Endothelial cell of hepatic sinusoid (primary cell): ENCODE data around the gene LRP2.
"Not testable (repeated sequence)": the region's sequence is repeated elsewhere in the genome, so short reads cannot be mapped to it uniquely, and the experiment has no call there.

Source experiments
- in situ Hi-C: cut with HindIII; loops from 2 replicates; pipeline ENCODE4 v1.10.0; 2017; ENCODE audit warnings: low sequenced_read_pairs

Gene LRP2

GRCh38 chr2:169348321-169349024 is 13.9 kb downstream of the LRP2 start:
- in situ Hi-C loops, result no loop called here

- in situ Hi-C loops, result no loop called here
These were observed 16.6 kb downstream of the LRP2 start for GRCh38 chr2:169345486-169346437.

GRCh38 chr2:169344736-169345485 is 17.4 kb downstream of the LRP2 start:
- in situ Hi-C loops, result no loop called here

- in situ Hi-C loops, result no loop called here
These were observed 19.1 kb downstream of the LRP2 start for GRCh38 chr2:169343202-169343601.

GRCh38 chr2:169339657-169340056 is 22.7 kb downstream of the LRP2 start:
- in situ Hi-C loops, result no loop called here

- in situ Hi-C loops, result no loop called here
These were observed 25.6 kb downstream of the LRP2 start for GRCh38 chr2:169336695-169337094.

GRCh38 chr2:169330555-169331198 is 31.7 kb downstream of the LRP2 start:
- in situ Hi-C loops, result no loop called here

GRCh38 chr2:169329688-169330554 is 32.4 kb downstream of the LRP2 start:
- in situ Hi-C loops, result no loop called here

GRCh38 chr2:169328785-169329184 is 33.5 kb downstream of the LRP2 start:
- in situ Hi-C loops, result no loop called here

GRCh38 chr2:169327837-169328236 is 34.5 kb downstream of the LRP2 start:
- in situ Hi-C loops, result not testable (repeated sequence)

- in situ Hi-C loops, result not testable (repeated sequence)
These were observed 36.4 kb downstream of the LRP2 start for GRCh38 chr2:169325886-169326285.

- in situ Hi-C loops, result no loop called here
These were observed 37.6 kb downstream of the LRP2 start for GRCh38 chr2:169324581-169325260.

GRCh38 chr2:169323841-169324240 is 38.5 kb downstream of the LRP2 start:
- in situ Hi-C loops, result no loop called here

GRCh38 chr2:169320561-169320960 is 41.8 kb downstream of the LRP2 start:
- in situ Hi-C loops, result no loop called here

- in situ Hi-C loops, result no loop called here
These were observed 47.0 kb downstream of the LRP2 start for GRCh38 chr2:169315357-169315756.

- in situ Hi-C loops, result not testable (repeated sequence)
These were observed 54.0 kb downstream of the LRP2 start for GRCh38 chr2:169308349-169308748.

GRCh38 chr2:169304689-169305088 is 57.6 kb downstream of the LRP2 start:
- in situ Hi-C loops, result not testable (repeated sequence)

GRCh38 chr2:169303579-169304305 is 58.6 kb downstream of the LRP2 start:
- in situ Hi-C loops, result no loop called here

GRCh38 chr2:169302364-169302763 is 60.0 kb downstream of the LRP2 start:
- in situ Hi-C loops, result no loop called here
